ENCODE measurements around the gene IL1F10.

DNA sequence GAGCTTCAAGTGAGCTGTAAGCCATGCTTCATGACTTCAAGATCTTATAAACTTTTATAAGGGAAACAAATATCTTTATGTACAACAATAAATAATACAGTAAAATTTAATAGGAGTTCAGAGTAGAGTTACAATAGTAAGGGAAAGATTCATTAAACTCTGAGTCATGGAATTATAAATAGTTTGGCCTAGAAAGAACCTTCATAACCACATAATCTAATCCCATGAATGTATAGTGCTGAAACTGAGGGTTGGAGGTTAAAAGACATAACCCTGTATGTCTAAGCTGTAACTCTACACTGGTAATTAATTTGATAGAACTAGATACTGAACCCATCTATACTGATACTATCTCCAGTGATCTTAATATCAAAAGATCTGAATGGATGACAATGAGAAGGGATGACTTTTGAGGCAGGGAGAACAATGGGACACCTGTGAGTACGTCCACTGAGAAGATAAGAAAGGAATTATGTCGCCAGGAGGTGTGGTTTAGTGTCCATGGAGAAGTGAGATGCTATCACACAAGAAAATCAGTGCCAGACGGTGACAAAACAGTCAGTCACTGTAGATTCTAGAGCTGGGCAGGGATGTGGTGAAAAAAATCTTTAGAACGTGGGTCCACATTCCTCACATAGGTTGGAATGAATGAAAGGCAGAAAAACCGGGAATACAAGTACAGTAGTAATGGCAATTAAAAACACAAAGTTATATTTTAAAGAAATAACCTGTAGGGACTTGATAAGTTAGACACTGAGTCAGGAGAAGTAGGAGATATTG, 1.1 kb downstream of the IL1F10 start:
- TF ChIP-seq CTCF (optimal IDR thresholded peaks at IDR 0.05 in 1 of 3, IDR thresholded peaks at IDR 0.05 in 1 of 3, conservative IDR thresholded peaks at IDR 0.05 in 1 of 3; ENCODE audit: extremely low read depth in 1 of 3, insufficient read depth in 2 of 3, low read length in 3 of 3) (no peak), EZH2 (IDR thresholded peaks at IDR 0.05; ENCODE audit: low read length) (no peak)

Data from keratinocyte (primary cell).